T-helper 2 cell treated with Interferon-gamma antibody and Interleukin-4, amounts not matched to agents 100 ng/mL and 5 ng/mL, for 36 hours (primary cell): ENCODE results near the gene SLC25A6. TPM values are rescaled to one million over a fixed set of nuclear protein-coding genes. Genes with fewer than 3 reads are reported as not detected.
"Not testable (repeated sequence)": the region's sequence is repeated elsewhere in the genome, so short reads cannot be mapped to it uniquely, and the experiment has no call there.

Experiments used
- intact Hi-C: fragments of 100-400 bp; cut with micrococcal nuclease; formaldehyde crosslinking; loops from one replicate; pipeline ENCODE4 v1.15.1; 2023
- total RNA-seq: library from RNA; stranded (reverse); gene quantifications from 2 replicates; pipeline ENCODE4 v1.2.3, GENCODE V29; 2022

SLC25A6 gene
- total RNA-seq, 1 donor from 2014 or later: 236 TPM

- intact Hi-C loops: no loop called here
These were observed 24.4 kb upstream of the SLC25A6 start for GRCh38 chrX:1416327-1416784.

GRCh38 chrX:1412551-1413161, 20.7 kb upstream of the SLC25A6 start:
- intact Hi-C loops: no loop called here

GRCh38 chrX:1411326-1411725, 19.4 kb upstream of the SLC25A6 start:
- intact Hi-C loops: no loop called here

GRCh38 chrX:1407035-1407434, 15.1 kb upstream of the SLC25A6 start:
- intact Hi-C loops: no loop called here

- intact Hi-C loops: not testable (repeated sequence)
These were observed 13.9 kb upstream of the SLC25A6 start for GRCh38 chrX:1405769-1406168.

GRCh38 chrX:1403867-1404266, 12.0 kb upstream of the SLC25A6 start:
- intact Hi-C loops: not testable (repeated sequence)

- intact Hi-C loops: no loop called here
These were observed 11.3 kb upstream of the SLC25A6 start for GRCh38 chrX:1403228-1403627.

GRCh38 chrX:1401611-1402430, 9.9 kb upstream of the SLC25A6 start:
- intact Hi-C loops: no loop called here

GRCh38 chrX:1400742-1401471, 9.0 kb upstream of the SLC25A6 start:
- intact Hi-C loops: no loop called here

- intact Hi-C loops: no loop called here
These were observed 8.1 kb upstream of the SLC25A6 start for GRCh38 chrX:1400049-1400448.

GRCh38 chrX:1398431-1399340, 6.8 kb upstream of the SLC25A6 start:
- intact Hi-C loops: no loop called here

GRCh38 chrX:1397441-1398270, 5.7 kb upstream of the SLC25A6 start:
- intact Hi-C loops: no loop called here

- intact Hi-C loops: no loop called here
These were observed 5.1 kb upstream of the SLC25A6 start for GRCh38 chrX:1397001-1397400.

- intact Hi-C loops: no loop called here
These were observed 3.8 kb upstream of the SLC25A6 start for GRCh38 chrX:1395646-1396216.

- intact Hi-C loops: loop anchor here (5.0 kb wide), 2 partner anchors 1008 to 1107 kb away; partner anchors contain the start of genes DHRSX, PPP2R3B and ZBED1
These were observed 3.0 kb upstream of the SLC25A6 start for GRCh38 chrX:1394731-1395501.

GRCh38 chrX:1393871-1394615, 2.1 kb upstream of the SLC25A6 start:
- intact Hi-C loops: loop anchor here (2.0 to 5.0 kb wide), 4 partner anchors 57 to 1108 kb away; partner anchors contain the start of genes DHRSX, IL3RA, PPP2R3B and ZBED1

GRCh38 chrX:1392376-1393068, 609 bp upstream of the SLC25A6 start:
- intact Hi-C loops: loop anchor here (1.0 to 5.0 kb wide), 10 partner anchors 56 to 1217 kb away; partner anchors contain the start of genes AKAP17A, DHRSX, GTPBP6 and IL3RA
